ENCODE measurements around the gene ANO3.

Gene ANO3

DNA sequence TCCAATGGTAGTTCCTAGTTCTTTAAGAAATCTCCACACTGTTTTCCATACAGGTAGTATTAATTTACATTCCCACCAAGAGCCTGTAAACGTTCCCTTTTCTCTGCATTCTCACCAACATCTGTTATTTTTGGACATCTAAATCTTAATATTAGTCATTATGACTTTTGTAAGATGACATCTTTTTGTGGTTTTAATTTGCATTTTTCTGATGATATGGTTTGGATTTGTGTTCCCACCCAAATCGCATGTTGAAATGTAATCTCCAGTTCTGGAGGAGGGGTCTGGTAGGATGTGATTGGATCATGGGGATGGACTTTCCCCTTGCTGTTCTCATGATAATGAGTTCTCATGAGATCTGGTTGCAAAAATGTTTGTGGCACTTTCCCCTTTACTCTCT lies 151.2 kb downstream of the ANO3 start:
- no peak for DNase-seq (ENCODE audit: extremely low read depth in 1 of 2, low read depth in 1 of 2)

DNA sequence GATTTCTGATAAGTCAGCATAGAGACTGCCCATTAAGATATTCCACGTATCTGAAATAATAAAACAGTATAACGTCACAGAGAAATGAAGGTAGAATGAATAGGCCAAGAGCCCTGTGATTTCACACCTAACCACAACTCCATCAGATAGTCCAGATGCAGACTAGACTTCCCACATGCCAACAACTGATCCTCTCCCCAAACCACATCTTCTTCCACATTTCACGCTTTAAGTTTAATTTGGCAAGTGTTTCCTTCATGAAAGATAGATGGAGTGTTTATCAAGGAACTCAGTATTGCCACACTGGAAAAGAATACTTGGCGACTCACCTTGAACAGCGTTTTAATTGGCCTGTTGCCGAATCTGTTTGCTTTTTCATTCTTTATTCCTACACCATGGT lies 158.6 kb downstream of the ANO3 start:
- no peak for DNase-seq (ENCODE audit: extremely low read depth in 1 of 2, low read depth in 1 of 2)

- DNase-seq (ENCODE audit: extremely low read depth in 1 of 2, low read depth in 1 of 2) = no peak
Observed at GRCh38 chr11:26493616-26494015, 161.7 kb downstream of the ANO3 start.

DNA sequence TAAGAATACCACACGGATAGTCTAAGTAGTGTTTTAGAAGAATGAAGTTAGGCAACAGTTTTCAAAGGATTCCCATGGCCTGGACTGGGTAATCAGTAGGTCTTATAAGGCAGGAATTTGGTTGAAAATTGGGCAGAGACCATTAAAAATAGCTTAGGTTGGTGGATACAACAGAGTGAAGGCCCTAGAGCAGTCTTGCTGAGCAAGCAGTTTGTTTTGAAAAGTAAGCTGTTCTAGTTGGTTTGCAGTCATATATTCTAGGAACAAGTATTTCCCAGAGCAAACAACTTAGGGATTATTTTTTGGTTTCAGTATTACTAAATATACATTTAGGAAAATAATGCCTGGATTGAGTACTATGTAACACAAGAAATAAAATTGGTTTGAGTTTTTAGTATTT lies 175.3 kb downstream of the ANO3 start:
- no peak for DNase-seq (ENCODE audit: extremely low read depth in 1 of 2, low read depth in 1 of 2)

DNA sequence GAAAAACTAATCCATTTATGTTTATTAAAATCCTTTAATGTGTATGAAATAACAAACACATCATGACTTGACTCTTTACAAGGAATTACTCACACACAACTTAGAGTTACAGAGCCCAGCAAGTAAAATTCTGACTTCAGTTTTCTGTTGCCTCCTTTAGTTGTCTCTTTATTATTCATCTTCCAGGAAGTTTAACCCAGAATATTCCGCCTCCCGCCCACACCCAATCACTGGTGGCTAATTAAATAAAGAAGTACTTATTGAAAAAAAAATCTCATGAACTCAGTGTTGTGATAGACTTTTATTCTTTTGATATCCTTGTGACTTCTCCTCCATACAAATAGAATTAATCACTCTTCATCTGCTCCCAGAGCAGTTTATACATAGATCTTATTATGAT lies 178.2 kb downstream of the ANO3 start:
- DNase-seq (ENCODE audit: extremely low read depth in 1 of 2, low read depth in 1 of 2) = no peak

DNA sequence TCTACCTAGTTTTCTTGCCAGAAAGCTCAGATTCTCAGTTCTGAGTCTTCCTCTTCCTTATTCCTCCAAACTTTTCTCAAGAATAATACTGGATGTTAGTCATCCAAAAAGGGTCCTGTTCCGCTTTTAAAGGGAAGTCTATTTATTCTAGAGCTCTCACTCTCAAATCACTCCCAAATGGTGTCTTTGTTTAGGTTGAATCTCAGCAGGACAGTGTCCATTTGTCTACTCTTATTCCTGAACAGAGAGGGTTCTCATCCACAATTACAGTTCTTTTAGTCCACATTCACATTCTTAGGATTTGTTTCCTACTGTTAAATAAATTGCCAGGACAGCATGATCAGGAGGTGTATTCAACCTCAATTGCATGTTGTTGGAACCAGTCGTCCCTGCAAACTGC lies 178.8 kb downstream of the ANO3 start:
- DNase-seq (ENCODE audit: extremely low read depth in 1 of 2, low read depth in 1 of 2) = no peak

DNA sequence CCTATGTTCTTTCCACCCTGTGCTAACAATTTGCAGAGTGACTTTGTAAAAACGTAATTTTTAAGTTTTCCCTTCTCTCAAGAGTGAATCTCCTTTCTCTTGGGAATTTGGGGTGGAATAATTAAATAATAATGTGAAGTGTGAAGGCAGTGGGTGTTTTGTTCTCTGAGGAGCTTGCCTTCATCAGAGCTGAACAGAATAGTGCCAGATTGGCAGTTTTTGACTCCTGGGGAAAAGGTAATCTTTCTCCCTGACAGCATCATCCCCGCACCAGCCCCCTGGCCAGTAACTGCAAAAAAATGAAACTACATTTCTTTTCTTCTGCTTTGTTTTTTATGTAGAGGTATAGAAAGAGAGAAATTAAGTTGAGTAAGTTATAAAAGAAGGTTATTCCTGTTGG lies 180.3 kb downstream of the ANO3 start:
- DNase-seq (ENCODE audit: extremely low read depth in 1 of 2, low read depth in 1 of 2) = no peak

DNA sequence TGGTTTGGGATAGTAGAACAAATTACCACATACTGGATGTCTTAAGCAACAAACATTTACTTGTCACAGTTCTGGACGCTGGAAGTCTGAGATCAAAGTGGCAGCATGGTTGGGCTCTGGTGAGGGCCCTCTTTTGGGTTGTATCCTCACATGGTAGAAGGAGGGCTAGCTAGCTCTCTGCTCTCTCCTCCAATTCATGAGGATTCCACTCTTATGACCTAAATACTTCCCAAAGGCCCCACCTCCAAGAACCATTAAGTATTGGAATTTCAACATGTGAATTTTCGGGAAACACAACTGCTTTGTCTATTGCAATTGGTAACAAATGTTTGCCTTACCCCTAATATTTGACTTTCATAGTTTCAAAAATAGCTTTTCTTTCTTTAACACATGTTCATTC lies 187.5 kb downstream of the ANO3 start:
- DNase-seq (ENCODE audit: extremely low read depth in 1 of 2, low read depth in 1 of 2) = no peak

- DNase-seq (ENCODE audit: extremely low read depth in 1 of 2, low read depth in 1 of 2) = no peak
Observed at GRCh38 chr11:26522912-26523610, 191.1 kb downstream of the ANO3 start.

DNA sequence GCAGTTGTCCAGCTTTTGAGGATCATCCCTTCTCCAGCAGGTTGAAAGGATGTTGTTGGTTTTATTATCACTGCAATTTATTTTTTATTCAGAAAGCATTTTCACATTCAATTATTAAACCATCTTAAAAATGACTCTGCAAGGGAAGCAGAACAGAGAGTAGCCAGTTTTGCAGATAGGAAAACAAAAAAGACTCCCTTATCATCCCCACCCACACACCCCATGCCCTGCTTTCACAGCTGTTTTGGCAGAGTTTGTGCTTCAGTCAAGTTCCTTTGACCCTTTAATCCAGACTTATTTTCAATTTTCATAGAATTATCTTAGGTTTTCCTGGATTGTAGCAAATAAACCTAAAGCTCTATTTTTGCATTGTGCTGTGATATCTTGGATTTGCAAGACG lies 195.8 kb downstream of the ANO3 start:
- DNase-seq (ENCODE audit: extremely low read depth in 1 of 2, low read depth in 1 of 2) = no peak

GRCh38 chr11:26537341-26537740 lies 205.4 kb downstream of the ANO3 start:
- no peak for DNase-seq (ENCODE audit: extremely low read depth in 1 of 2, low read depth in 1 of 2)

- no peak for DNase-seq (ENCODE audit: extremely low read depth in 1 of 2, low read depth in 1 of 2)
Observed at GRCh38 chr11:26539517-26539916, 207.6 kb downstream of the ANO3 start.

GRCh38 chr11:26541870-26542269 lies 209.9 kb downstream of the ANO3 start:
- DNase-seq (ENCODE audit: extremely low read depth in 1 of 2, low read depth in 1 of 2) = no peak

DNA sequence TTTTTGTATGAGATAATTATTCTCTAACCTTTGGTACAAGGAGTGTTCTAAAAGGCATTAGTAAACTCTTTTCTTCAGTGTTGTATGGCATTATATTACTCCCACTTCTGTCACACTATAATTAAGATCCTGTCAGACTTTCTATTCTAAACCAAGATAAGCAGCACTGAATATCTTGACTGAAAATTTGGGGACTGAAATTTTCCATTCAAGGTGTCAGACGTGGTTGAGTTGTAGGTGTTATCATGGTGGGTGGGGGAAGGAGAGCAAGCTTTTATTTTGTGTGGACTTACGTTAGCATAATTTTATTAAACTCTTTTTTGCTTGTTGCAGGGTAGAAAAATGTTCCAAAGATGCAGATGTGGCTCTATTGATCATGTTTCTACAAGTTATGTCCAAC lies 217.2 kb downstream of the ANO3 start:
- no peak for DNase-seq (ENCODE audit: extremely low read depth in 1 of 2, low read depth in 1 of 2)

- DNase-seq (ENCODE audit: extremely low read depth in 1 of 2, low read depth in 1 of 2) = no peak
Observed at GRCh38 chr11:26550022-26550421, 218.1 kb downstream of the ANO3 start.

DNA sequence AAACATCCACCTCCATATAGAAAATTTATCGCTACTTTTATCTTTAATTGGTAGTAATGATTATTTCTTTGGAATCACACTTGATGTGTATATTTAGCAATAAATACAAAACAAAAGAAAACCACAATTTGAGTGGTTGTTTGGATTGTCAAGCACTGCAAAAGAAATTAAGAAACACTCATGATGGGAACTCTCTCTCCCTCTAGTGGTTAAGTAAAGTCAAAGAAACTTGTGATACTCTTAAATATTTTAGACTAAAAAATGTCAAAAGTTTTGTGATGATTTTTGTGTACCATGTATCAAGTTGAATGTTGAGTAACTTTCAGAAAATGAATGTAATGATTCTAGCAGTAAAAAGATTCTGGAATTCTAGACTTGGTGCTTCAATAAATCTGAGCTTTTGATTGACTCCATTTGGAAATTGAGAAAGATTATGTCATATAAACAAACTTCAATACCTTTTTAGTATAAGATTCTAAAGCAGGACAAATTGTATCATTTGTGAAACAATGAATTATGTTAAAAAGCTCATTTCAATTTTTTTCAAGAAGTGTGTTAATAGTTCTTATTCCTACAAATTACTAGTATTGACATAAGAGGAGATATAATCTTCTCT lies 219.4 kb downstream of the ANO3 start:
- DNase-seq (ENCODE audit: extremely low read depth in 1 of 2, low read depth in 1 of 2) = no peak

- no peak for DNase-seq (ENCODE audit: extremely low read depth in 1 of 2, low read depth in 1 of 2)
Observed at GRCh38 chr11:26553182-26553581, 221.3 kb downstream of the ANO3 start.

GRCh38 chr11:26554455-26554854 lies 222.5 kb downstream of the ANO3 start:
- DNase-seq (ENCODE audit: extremely low read depth in 1 of 2, low read depth in 1 of 2) = no peak

DNA sequence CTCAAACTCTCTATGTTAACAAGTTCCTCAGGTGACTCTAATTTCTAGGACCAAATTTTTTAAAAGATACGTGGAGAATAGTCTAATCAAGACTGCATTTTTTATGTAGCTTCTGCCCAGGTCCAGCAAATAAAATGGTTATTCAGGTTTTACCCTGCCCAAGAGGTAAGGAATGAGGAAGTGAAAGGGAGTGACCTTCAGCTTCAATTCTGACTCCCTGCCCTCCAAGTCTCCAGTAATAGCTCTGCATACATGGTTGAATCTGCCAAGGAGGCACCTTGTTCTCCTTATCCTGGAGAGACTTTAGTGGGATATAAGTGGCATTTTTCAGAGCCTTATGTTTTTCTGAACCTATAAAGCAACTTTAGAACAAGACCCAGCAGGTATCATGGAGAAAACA lies 224.7 kb downstream of the ANO3 start:
- no peak for DNase-seq (ENCODE audit: extremely low read depth in 1 of 2, low read depth in 1 of 2)

GRCh38 chr11:26557666-26558065 lies 225.7 kb downstream of the ANO3 start:
- no peak for DNase-seq (ENCODE audit: extremely low read depth in 1 of 2, low read depth in 1 of 2)

DNA sequence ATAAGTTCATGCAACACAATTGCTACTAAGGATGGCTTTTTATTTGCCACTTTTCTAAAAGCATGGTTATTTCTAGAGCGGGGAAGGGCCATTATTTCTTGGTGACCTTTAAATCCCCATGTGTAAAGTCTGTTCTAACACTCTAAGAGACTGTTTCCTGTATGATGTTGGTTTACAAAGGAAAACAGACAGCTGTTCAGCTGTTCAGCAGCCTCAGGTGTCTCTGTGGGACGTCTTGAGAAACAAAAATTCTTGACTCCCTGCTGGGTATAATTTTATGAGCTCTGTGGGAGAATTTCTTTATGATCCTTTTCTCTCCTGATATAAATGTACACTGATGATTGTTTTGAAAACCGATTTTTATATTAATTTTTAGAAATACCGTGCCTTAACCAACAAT lies 226.3 kb downstream of the ANO3 start:
- DNase-seq (ENCODE audit: extremely low read depth in 1 of 2, low read depth in 1 of 2) = no peak

- no peak for DNase-seq (ENCODE audit: extremely low read depth in 1 of 2, low read depth in 1 of 2)
Observed at GRCh38 chr11:26569646-26570045, 237.7 kb downstream of the ANO3 start.
